ENCODE results near the gene SOS1. TPM values are rescaled to one million over a fixed set of nuclear protein-coding genes. Genes with fewer than 3 reads are reported as not detected.
A peak's percentile ranks its signal among the peaks of the same experiment; 100 is the strongest.

The SOS1 gene
- total and polyA plus RNA-seq, 2 donors (not counting 3 experiments of a cell fraction or from before 2014, with no cell fraction given) = 22.2 to 32.5 TPM

- POLR2A ChIA-PET = interaction anchor here (1.0 to 1.1 kb wide), 2 partner anchors 177 to 374 kb away, joined by 5 read pairs; partner anchors contain the start of gene SRSF7
- Histone ChIP-seq H4K20me1 (replicated peaks; ENCODE audit: control insufficient read depth, extremely low read depth, insufficient read depth, low read length) (no peaks in the 10 kb centered on the region), H3K4me2 (ENCODE audit: insufficient read depth, low read length) (peak overlapping the region; percentile 82), H3K36me3 (ENCODE audit: control insufficient read depth in 2 of 2, extremely low read depth in 1 of 2, insufficient read depth in 2 of 2, low read length in 2 of 2) (no peaks in the 10 kb centered on the region), H3K27ac (ENCODE audit: insufficient read depth, low read depth, low read length) (no peak overlapping the region), H3K79me2 (ENCODE audit: control insufficient read depth, insufficient read depth, low read length) (peaks cover 5% of the 10 kb centered on the region), H3K9me3 (replicated peaks; ENCODE audit: control insufficient read depth, insufficient read depth, low read length) (no peaks in the 10 kb centered on the region), H2AFZ (ENCODE audit: low read depth, low read length) (peak overlapping the region; percentile 96), H3K4me1 (ENCODE audit: control insufficient read depth, extremely low read depth, insufficient read depth, low read length) (peaks cover 18% of the 10 kb centered on the region), H3K9ac (replicated peaks; ENCODE audit: extremely low read depth, insufficient read depth, low read length) (peak overlapping the region; percentile 73), H3K9me1 (replicated peaks; ENCODE audit: control insufficient read depth, extremely low read depth, insufficient read depth, low read length) (no peaks in the 10 kb centered on the region), H3K27me3 (ENCODE audit: control insufficient read depth in 2 of 2, insufficient read depth in 2 of 2, low read length in 2 of 2) (no peaks in the 10 kb centered on the region), H3K4me3 (replicated peaks in 1 of 3; ENCODE audit: insufficient read depth in 1 of 3, low read depth in 1 of 3, low read length in 3 of 3) (peak overlapping the region; percentile 53 to 96 (median 89))
- TF ChIP-seq EZH2 (IDR thresholded peaks at IDR 0.05; ENCODE audit: borderline replicate concordance, low read depth, low read length, severe bottlenecking) = no peak
- TF ChIP-seq FOS (IDR thresholded peaks at IDR 0.05; ENCODE audit: borderline replicate concordance, insufficient read depth, low read length) = no peak
- TF ChIP-seq MYC (IDR thresholded peaks at IDR 0.05; ENCODE audit: low read depth, low read length) = no peak
- TF ChIP-seq GATA2 (IDR thresholded peaks at IDR 0.05; ENCODE audit: insufficient read depth, insufficient read length, low read depth, low read length) = no peak
- no peak for TF ChIP-seq JUN (IDR thresholded peaks at IDR 0.05; ENCODE audit: borderline replicate concordance, insufficient read depth, insufficient read length, low read depth)
- no peak for TF ChIP-seq POLR2AphosphoS5 (IDR thresholded peaks at IDR 0.05; ENCODE audit: insufficient read depth, low read depth, low read length)
- no peak for TF ChIP-seq MAX (IDR thresholded peaks at IDR 0.05; ENCODE audit: insufficient read depth, insufficient read length)
- no peak for TF ChIP-seq CTCF (IDR thresholded peaks at IDR 0.05; ENCODE audit: extremely low read depth in 1 of 2, insufficient read depth in 1 of 2, low read depth in 1 of 2, low read length in 2 of 2)
- TF ChIP-seq POLR2A (IDR thresholded peaks at IDR 0.05; ENCODE audit: low read depth, low read length) = no peak
- FAIRE-seq (no peak), DNase-seq (ENCODE audit: low read depth, low spot score) (no peak)
- BruUV-seq (replicated peaks) = no TSS peak
- CTCF ChIA-PET = interaction anchor here (0.9 to 1.9 kb wide), 14 partner anchors 10 to 572 kb away, joined by 3 to 22 read pairs (median 4); no protein-coding TSS in a partner anchor
- dilution Hi-C loops (cut with MboI; ENCODE audit: extremely low pct_ligation_motif_present, low sequenced_read_pairs) (no loop called here), intact Hi-C loops (cut with micrococcal nuclease) (loop anchor here (1.0 to 5.0 kb wide), 4 partner anchors 104 to 747 kb away; partner anchors contain the start of genes ATL2 and MAP4K3)
These were observed 3.9 kb upstream of the SOS1 start for GRCh38 chr2:39124746-39125057.
